ENCODE data around the gene UBR4.
"Not testable (repeated sequence)": the region's sequence is repeated elsewhere in the genome, so short reads cannot be mapped to it uniquely, and the experiment has no call there.

The UBR4 gene

GRCh38 chr1:19209990-19210771 is at the start of gene UBR4:
UBR4 (minus strand) TSS chr1:19210266; CDS start chr1:19210248, 18 bp downstream.
- TF ChIP-seq CTCF (IDR thresholded peaks at IDR 0.05; ENCODE audit: low read depth, low read length, missing control alignments), result no peak
- peak within 1 kb of the TSS; percentile 63 for H3K4me3 ChIP-seq (replicated peaks; ENCODE audit: low read depth, low read length)

GRCh38 chr1:19258353-19258752 is 48.3 kb upstream of the UBR4 start:
- DNase-seq (ENCODE audit: extremely low read depth, low read depth), result no peak
- TF ChIP-seq CTCF (IDR thresholded peaks at IDR 0.05; ENCODE audit: low read depth, low read length, missing control alignments), result no peak
- no peak overlapping the region for H3K4me3 ChIP-seq (replicated peaks; ENCODE audit: low read depth, low read length)

More at GRCh38 chr1:19209990-19210771, at the start of gene UBR4:
- DNase-seq (ENCODE audit: extremely low read depth, low read depth), result peak; percentile 65

- no peak for DNase-seq (ENCODE audit: extremely low read depth, low read depth)
- no peak overlapping the region for H3K4me3 ChIP-seq (replicated peaks; ENCODE audit: low read depth, low read length)
- no peak for TF ChIP-seq CTCF (IDR thresholded peaks at IDR 0.05; ENCODE audit: low read depth, low read length, missing control alignments)
Observed at GRCh38 chr1:19257178-19257914, 47.3 kb upstream of the UBR4 start.

GRCh38 chr1:19256301-19256700 is 46.2 kb upstream of the UBR4 start:
- DNase-seq (ENCODE audit: extremely low read depth, low read depth); H3K4me3 ChIP-seq (replicated peaks; ENCODE audit: low read depth, low read length): not testable (repeated sequence)

GRCh38 chr1:19255288-19255687 is 45.2 kb upstream of the UBR4 start:
- no peak for DNase-seq (ENCODE audit: extremely low read depth, low read depth)
- H3K4me3 ChIP-seq (replicated peaks; ENCODE audit: low read depth, low read length), result no peak overlapping the region
- no peak for TF ChIP-seq CTCF (IDR thresholded peaks at IDR 0.05; ENCODE audit: low read depth, low read length, missing control alignments)

- H3K4me3 ChIP-seq (replicated peaks; ENCODE audit: low read depth, low read length), result peak overlapping the region; percentile 77; the same call in 1 of the 2 replicates
- no peak for TF ChIP-seq CTCF (IDR thresholded peaks at IDR 0.05; ENCODE audit: low read depth, low read length, missing control alignments)
- DNase-seq (ENCODE audit: extremely low read depth, low read depth), result no peak
Observed at GRCh38 chr1:19254416-19254815, 44.4 kb upstream of the UBR4 start.
